GM19025 (cell line): ENCODE data around the gene RPS6KL1.
"Not testable (repeated sequence)": the region's sequence is repeated elsewhere in the genome, so short reads cannot be mapped to it uniquely, and the experiment has no call there.

Experiments
- ATAC-seq: cut with Tn5 transposase; IDR thresholded peaks from one replicate; pipeline ENCODE4 v1.9.1; 2021; ENCODE audit warnings: mild to moderate bottlenecking, low read depth, moderate library complexity; ENCODE audit not compliant: unreplicated experiment

The RPS6KL1 gene

GRCh38 chr14:74938531-74939495 lies 15.8 kb upstream of the RPS6KL1 start:
- ATAC-seq: no peak

DNA sequence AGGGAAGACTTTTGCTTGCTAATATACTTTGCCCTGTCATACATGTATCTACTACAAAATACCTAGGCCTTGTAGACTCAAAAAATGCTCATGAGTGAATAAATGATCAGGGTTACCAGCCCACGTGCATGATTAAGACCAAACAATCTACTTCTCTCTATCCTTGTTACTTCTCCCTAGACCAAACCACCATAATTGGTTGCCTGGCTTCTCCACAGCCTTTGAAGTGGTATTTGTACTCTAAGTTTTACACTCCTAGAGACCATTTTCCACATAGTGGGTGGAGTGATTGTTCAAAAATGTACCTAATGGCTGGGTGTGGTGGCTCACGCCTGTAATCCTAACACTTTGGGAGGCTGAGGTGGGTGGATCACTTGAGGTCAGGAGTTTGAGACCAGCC lies 14.1 kb upstream of the RPS6KL1 start:
- ATAC-seq: no peak

- no peak for ATAC-seq
These were observed 13.7 kb upstream of the RPS6KL1 start for GRCh38 chr14:74936731-74937130.

DNA sequence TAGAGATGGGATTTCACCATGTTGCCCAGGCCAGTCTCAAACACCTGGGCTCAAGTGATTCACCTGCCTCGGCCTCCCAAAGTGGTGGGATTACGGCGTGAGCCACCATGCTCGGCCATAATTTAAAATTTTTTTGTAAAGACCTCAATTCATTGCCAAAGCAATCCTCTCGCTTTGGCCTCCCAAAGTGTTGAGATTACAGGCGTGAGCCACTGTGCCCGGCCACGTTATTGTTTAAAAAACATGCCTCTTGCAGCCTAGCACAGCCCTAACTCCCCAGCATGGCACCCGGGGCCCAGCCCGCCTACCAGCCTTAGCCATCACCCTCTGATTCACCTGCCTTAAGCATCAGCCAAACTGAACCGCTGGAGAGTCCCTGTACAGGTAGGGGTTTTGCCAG lies 13.1 kb upstream of the RPS6KL1 start:
- ATAC-seq: no peak

GRCh38 chr14:74935360-74935680 lies 12.3 kb upstream of the RPS6KL1 start:
- no peak for ATAC-seq

DNA sequence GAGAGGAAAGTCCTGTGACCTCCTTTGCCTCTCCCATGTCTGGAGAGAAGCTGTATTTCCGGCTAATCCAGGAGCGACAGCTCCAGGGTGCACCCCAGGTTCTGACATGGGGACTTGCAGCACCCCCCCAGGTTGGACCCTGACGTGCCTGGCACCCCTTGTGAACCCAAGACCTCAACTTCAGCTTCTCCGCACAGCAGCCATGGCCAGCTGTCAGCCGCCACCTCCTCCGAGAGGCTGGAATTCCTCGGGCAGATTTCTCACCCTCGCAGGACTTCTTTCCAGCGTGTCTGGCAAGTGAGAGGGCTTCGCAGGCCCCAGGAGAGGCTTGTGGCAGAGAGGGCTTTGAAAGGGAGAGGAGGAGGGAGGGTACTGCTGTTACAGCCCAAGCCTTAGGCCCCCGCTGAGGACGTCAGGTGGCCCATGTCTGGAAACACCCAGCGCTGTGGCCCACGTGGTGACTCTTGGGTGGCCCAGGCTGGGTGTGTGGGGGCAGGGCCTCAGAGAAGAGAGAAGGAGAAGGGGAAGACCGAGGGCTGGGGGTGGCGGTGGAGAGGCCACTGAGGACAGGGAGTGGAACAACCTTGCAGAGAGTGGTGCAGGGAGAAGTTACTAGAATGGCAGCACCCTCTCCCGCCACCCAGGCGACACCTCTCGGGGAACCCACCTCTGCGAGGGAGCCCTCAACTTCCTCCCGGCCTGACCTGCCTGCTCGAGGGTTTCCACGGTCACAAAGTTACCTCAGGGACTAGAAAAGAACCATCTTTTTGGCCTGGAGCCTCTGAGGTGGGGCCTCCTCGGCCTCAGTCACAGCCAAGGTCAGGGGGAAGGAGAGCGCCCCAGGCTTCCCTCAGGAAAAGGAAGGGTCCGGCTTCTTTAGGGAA lies 11.7 kb upstream of the RPS6KL1 start:
- ATAC-seq: no peak

GRCh38 chr14:74934041-74934440 lies 11.0 kb upstream of the RPS6KL1 start:
- no peak for ATAC-seq

GRCh38 chr14:74932936-74933335 lies 9.9 kb upstream of the RPS6KL1 start:
- ATAC-seq: not testable (repeated sequence)

DNA sequence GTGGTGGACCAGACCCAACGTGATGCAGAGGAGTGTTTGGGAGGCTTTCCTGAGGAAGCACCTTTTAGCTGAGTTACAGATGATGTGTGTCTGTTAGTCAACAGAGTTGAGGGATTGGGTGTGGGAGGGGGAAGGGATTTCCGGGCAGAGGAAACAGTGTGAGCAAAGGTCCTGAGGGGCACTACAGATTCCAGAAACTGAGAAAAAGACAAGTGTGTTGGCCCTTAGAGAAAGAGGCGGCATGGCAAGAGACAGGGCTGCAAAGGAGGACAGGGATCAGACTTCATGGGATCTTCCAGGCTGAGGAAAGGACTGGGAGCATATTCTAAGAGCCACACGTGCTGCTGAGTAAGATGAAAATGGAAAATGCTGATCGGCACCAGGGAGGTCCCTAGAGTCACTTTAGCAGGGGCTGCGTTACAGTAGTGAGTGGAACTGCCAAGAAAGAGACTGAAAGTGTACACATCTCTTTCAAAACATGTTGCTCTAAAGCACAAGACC lies 9.4 kb upstream of the RPS6KL1 start:
- no peak for ATAC-seq

GRCh38 chr14:74931744-74932143 lies 8.7 kb upstream of the RPS6KL1 start:
- not testable (repeated sequence) for ATAC-seq

DNA sequence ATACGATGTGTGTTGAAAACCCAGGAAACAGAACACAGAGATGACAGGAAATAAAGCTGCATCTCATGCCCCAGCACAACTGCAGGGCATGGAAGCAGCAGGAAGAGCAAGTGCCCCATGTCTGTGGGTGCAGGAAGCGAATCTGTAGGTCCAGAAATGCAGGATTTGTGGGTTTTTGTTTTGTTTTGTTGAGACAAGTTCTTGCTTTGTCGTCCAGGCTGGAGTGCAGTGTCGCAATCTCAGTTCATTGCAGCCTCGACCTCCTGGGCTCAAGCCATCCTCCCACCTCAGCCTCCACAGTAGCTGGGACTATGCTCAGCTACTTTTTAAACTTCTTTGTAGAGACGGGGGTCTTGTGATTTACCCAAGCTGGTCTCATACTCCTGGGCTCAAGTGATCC lies 6.2 kb upstream of the RPS6KL1 start:
- no peak for ATAC-seq

- no peak for ATAC-seq
These were observed 4.2 kb upstream of the RPS6KL1 start for GRCh38 chr14:74927225-74927624.

GRCh38 chr14:74924061-74924460 lies 1.0 kb upstream of the RPS6KL1 start:
- no peak for ATAC-seq

DNA sequence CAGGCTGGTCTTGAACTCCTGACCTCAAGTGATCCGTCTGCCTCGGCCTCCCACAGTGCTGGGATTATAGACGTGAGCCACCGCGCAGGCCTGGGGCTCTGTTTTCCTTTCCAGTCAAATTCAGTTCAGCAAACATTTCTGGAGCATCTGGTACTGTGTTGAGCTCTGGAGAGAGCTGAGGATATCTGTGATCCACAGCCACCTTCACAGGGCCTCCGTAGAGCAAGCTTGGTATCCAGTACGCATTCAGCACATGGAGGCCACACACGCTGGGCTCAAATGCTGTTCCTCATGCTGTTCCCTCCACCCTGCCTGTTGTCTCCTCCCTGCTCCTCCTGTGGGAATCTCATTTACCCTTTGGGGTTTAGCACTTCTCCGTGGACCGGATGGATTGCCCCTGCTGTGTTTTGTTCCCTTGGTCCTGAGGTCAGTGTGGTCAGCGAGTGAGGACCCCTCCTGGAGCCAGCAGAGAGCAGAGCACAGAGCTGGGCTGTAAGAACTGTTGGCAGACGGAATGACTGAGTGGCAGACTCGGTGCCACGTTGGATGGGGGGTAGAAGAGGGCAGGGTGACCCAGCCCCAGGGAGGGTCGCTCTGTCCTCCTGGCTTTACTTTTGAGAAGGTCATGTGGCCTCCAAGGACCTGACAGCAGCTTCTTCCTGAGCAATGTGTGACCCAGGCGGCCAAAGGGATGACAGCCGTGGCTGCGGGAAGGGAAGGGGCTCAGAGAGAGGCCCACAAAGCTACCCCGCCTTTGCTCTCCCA lies 891 bp downstream of the RPS6KL1 start:
- ATAC-seq: no peak

DNA sequence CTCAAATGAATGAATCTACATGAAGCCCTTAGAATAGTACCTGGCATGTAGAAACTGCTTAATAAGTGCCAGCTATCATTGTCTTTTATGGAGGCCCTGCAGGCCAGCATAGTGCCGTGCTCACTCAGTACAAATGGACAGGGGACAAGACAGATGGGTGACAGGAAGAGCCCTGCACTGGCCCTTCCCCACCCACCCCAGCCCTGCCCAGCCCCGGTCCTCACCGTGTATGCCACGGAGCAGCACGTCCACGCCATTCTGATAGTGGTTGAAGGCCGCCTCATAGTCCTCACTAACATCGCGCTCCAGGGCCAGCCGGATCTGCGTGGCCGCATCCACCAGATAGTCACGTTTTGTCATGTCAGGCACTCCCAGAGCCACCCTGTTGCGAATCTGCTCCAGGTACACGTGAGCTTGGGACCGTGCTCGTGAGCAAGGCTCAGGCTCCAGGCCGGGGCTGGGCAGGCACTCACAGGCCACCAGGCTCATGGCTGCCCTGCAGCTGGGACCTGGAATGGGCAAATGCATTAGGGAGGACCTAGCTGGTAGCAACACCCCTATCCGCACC lies 1.9 kb downstream of the RPS6KL1 start:
- no peak for ATAC-seq

DNA sequence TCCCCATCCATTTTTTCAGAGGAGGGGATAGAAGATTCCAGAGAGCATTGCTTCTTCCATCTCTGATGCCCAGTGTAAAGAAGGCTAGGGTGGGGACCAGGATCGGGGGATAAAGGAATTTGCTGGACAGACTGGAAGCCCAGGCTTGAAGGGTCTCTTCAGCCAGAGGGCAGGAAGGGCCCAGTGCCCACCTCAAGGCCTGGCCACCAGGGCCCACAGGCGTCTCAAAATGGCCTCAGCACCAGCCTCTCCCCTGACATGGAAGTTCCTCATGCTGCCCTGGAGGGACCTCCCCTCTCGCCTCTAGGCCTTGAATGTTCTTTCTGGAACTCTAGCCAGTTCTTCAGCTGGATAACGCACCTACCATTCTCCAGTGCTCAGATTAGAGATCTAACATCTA lies 2.8 kb downstream of the RPS6KL1 start:
- ATAC-seq: no peak

DNA sequence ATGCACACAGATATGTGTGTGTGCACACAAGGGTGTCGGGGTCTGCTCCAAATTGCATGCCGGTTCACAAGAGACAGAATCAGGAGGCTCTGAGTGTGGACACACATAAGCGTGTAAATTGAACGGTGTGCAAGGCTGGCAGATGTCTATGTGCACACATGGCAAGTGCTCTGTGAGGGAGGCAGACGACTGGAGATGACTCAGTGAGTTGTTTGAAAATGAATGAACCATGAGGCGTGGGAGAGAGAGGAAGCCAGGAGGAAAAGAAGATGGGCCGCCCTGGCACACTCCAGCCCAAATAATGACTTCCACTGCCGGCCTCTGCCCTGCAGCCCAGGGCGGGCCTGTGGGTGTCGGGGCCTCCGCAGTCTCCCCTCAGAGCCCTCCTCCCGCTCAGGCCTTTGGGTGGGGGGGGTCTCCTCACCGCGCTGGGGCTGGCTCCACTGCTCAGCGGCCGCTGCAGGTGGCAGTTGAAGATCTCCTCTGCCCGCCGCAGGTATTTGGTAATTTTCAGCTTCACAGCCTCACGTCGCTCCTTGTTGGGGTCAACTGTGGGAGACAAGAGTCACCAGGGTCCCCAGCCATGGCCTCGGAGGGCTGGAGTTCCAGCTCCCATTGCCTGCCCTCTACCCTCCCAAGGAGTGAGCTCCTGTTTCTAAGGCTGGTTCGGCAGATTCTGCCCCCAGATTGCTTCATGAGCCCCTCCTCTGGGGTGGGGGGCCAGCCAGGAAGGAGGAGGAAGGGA lies 3.5 kb downstream of the RPS6KL1 start:
- no peak for ATAC-seq

- ATAC-seq: no peak
These were observed 4.7 kb downstream of the RPS6KL1 start for GRCh38 chr14:74918380-74918779.

- no peak for ATAC-seq
These were observed 5.4 kb downstream of the RPS6KL1 start for GRCh38 chr14:74917646-74918081.

- ATAC-seq: no peak
These were observed 5.9 kb downstream of the RPS6KL1 start for GRCh38 chr14:74917178-74917543.
